CD4-positive, alpha-beta T cell (primary cell): ENCODE data around the gene PEG3. TPM values are rescaled to one million over a fixed set of nuclear protein-coding genes. Genes with fewer than 3 reads are reported as not detected.

ENCODE experiments used
- ATAC-seq: fragments of 200-7000 bp; cut with Tn5 transposase; one replicate; pipeline ENCODE4 v1.10.0; 2022; ENCODE audit warnings: mild to moderate bottlenecking; ENCODE audit not compliant: poor library complexity
- CTCF ChIA-PET: fragments of 350-600 bp; sonication (Branson Sonifier 250); formaldehyde crosslinking; loops from one replicate; lab custom pipeline; 2021; ENCODE audit warnings: antibody characterized with exemption, inconsistent platforms; lab: Charles Lee
- POLR2A ChIA-PET: fragments of 350-600 bp; sonication (Branson Sonifier 250); formaldehyde crosslinking; loops from one replicate; lab custom pipeline; 2021; ENCODE audit warnings: antibody characterized with exemption, inconsistent platforms; lab: Charles Lee
- DNase-seq, 14 experiments: peaks; one replicate each; pipeline ENCODE4 v3.0.0-alpha.2; 2013 to 2020; ENCODE audit warnings: mixed read lengths in 2 of 14
- H3K27ac ChIP-seq, 2 donors: one replicate each; pipeline versions ENCODE4 v1.5.1 to v1.7.0; 2013; ENCODE audit warnings: low read length in 2 of 2, low read depth in 1 of 2, mild to moderate bottlenecking in 1 of 2
- H3K27me3 ChIP-seq, 2 experiments: 1 replicate in 1 of 2; 2 replicates in 1 of 2; pipeline versions ENCODE4 v1.6.1 to v1.7.0; 2013; ENCODE audit warnings: low read length in 2 of 2, control low read depth in 1 of 2, mild to moderate bottlenecking in 1 of 2, moderate library complexity in 1 of 2; ENCODE audit not compliant: insufficient read depth in 2 of 2, control insufficient read depth in 1 of 2
- H3K36me3 ChIP-seq: one replicate; pipeline ENCODE4 v1.6.1; 2013; ENCODE audit warnings: low read length, control low read depth; ENCODE audit not compliant: insufficient read depth
- H3K4me1 ChIP-seq: one replicate; pipeline ENCODE4 v1.6.1; 2013; ENCODE audit warnings: low read length, control low read depth; ENCODE audit not compliant: insufficient read depth
- H3K4me3 ChIP-seq: one replicate; pipeline ENCODE4 v1.5.1; 2013; ENCODE audit warnings: mild to moderate bottlenecking, low read length, moderate library complexity
- H3K9me3 ChIP-seq, 2 experiments: 1 replicate in 1 of 2; 2 replicates in 1 of 2; pipeline versions ENCODE4 v1.6.1 to v1.7.0; 2013; ENCODE audit warnings: low read length in 2 of 2, mild to moderate bottlenecking in 2 of 2, control low read depth in 1 of 2, moderate library complexity in 1 of 2; ENCODE audit not compliant: control insufficient read depth in 1 of 2, insufficient read depth in 1 of 2
- H3K27ac Mint-ChIP-seq: one replicate; pipeline ENCODE4 v1.8.0; 2020; ENCODE audit warnings: mixed read lengths
- H3K27me3 Mint-ChIP-seq: one replicate; pipeline ENCODE4 v1.8.0; 2021; ENCODE audit warnings: mixed read lengths
- H3K36me3 Mint-ChIP-seq: one replicate; pipeline ENCODE4 v1.8.0; 2021; ENCODE audit warnings: low read depth, mixed read lengths
- H3K4me1 Mint-ChIP-seq: one replicate; pipeline ENCODE4 v1.8.0; 2021; ENCODE audit warnings: low read depth, mixed read lengths
- H3K4me3 Mint-ChIP-seq: one replicate; pipeline ENCODE4 v1.8.0; 2020; ENCODE audit warnings: mild to moderate bottlenecking, mixed read lengths
- H3K9me3 Mint-ChIP-seq: one replicate; pipeline ENCODE4 v1.8.0; 2020; ENCODE audit warnings: mixed read lengths
- intact Hi-C, 2 experiments: fragments of 100-400 bp; cut with DNase I in 1 of 2; cut with micrococcal nuclease in 1 of 2; formaldehyde crosslinking; loops; one replicate each; pipeline versions ENCODE4 v1.15.1 to v1.9.0; 2023 to 2025; cut with DNase I, micrococcal nuclease
- total RNA-seq, 174 experiments: library from RNA in 2 of 174; stranded (reverse) in 2 of 174; gene quantifications; one replicate each; pipeline ENCODE4 v1.2.3 and lab custom pipeline; 2021 to 2026
- TF ChIP-seq, protein P1 (sequence below): fragments of 200-600 bp; IDR thresholded peaks from one replicate; pipeline ENCODE4 v1.8.0; 2022; ENCODE audit warnings: antibody characterized with exemption, mild to moderate bottlenecking

Gene PEG3
- total RNA-seq, 2 experiments from 2014 or later: 0.06 TPM; not detected in 1

DNA sequence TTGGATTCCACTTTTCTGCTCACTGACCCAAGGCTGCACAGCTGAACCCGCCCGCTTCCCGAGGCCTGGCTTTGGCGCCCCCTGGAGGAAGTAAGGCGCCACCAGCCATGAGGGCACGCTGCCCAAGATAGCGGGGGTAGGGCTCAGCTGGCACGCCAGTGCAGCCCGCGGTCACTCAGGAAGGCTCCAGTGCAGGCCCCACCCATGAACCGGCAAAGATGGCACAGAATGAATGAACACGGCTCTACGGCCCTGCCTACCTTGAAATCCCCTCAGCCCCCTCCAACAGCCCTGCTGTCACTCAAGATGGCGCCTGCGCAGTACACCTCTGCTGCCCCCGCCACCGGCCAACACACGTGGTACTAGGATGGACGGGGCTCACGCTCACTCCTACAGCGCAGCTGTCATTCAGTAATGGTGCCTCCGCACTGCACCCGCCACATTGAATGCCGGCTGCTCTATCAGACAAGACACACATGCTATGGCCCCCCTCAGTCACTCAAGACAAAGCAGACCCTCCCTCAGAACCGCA lies 3.0 kb downstream of the PEG3 start:
- Histone ChIP-seq H3K27ac (no peak overlapping the region), H3K4me3 (no peak overlapping the region), H3K36me3 (no peaks in the 10 kb centered on the region), H3K4me1 (peaks cover 3% of the 10 kb centered on the region), H3K9me3 (peaks cover 49 to 66% of the 10 kb centered on the region in 2 experiments), H3K27me3 (peaks cover 2 to 9% of the 10 kb centered on the region in 2 experiments)
- H3K9me3 Mint-ChIP-seq: peaks cover 32% of the 10 kb centered on the region
- peaks cover 36% of the 10 kb centered on the region for H3K36me3 Mint-ChIP-seq
- H3K27ac Mint-ChIP-seq: no peak overlapping the region
- TF ChIP-seq, protein P1, sequence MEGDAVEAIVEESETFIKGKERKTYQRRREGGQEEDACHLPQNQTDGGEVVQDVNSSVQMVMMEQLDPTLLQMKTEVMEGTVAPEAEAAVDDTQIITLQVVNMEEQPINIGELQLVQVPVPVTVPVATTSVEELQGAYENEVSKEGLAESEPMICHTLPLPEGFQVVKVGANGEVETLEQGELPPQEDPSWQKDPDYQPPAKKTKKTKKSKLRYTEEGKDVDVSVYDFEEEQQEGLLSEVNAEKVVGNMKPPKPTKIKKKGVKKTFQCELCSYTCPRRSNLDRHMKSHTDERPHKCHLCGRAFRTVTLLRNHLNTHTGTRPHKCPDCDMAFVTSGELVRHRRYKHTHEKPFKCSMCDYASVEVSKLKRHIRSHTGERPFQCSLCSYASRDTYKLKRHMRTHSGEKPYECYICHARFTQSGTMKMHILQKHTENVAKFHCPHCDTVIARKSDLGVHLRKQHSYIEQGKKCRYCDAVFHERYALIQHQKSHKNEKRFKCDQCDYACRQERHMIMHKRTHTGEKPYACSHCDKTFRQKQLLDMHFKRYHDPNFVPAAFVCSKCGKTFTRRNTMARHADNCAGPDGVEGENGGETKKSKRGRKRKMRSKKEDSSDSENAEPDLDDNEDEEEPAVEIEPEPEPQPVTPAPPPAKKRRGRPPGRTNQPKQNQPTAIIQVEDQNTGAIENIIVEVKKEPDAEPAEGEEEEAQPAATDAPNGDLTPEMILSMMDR: no peak
- DNase-seq (peak in 2 of 14 experiments; percentile 11 to 13), ATAC-seq (no peak)
- H3K4me3 Mint-ChIP-seq: no peak overlapping the region
- ChIA-PET POLR2A (no interaction called here), CTCF (no interaction called here)
- H3K27me3 Mint-ChIP-seq: peaks cover 18% of the 10 kb centered on the region
- H3K4me1 Mint-ChIP-seq: no peaks in the 10 kb centered on the region
- intact Hi-C loops: no loop called here

- Histone ChIP-seq H3K36me3 (no peaks in the 10 kb centered on the region), H3K4me1 (peaks cover 3% of the 10 kb centered on the region), H3K27ac (no peak overlapping the region), H3K9me3 (peaks cover 49 to 62% of the 10 kb centered on the region in 2 experiments), H3K4me3 (no peak overlapping the region), H3K27me3 (peaks cover 2 to 9% of the 10 kb centered on the region in 2 experiments)
- no peak overlapping the region for H3K27ac Mint-ChIP-seq
- no peaks in the 10 kb centered on the region for H3K4me1 Mint-ChIP-seq
- intact Hi-C loops: no loop called here
- no peak for ATAC-seq
- TF ChIP-seq, protein P1: no peak
- peaks cover 34% of the 10 kb centered on the region for H3K9me3 Mint-ChIP-seq
- no peak overlapping the region for H3K4me3 Mint-ChIP-seq
- peaks cover 36% of the 10 kb centered on the region for H3K36me3 Mint-ChIP-seq
- CTCF ChIA-PET: no interaction called here
- no peak for DNase-seq
- POLR2A ChIA-PET: no interaction called here
- H3K27me3 Mint-ChIP-seq: peaks cover 18% of the 10 kb centered on the region
Measured at GRCh38 chr19:56837004-56837403, 3.5 kb downstream of the PEG3 start.

DNA sequence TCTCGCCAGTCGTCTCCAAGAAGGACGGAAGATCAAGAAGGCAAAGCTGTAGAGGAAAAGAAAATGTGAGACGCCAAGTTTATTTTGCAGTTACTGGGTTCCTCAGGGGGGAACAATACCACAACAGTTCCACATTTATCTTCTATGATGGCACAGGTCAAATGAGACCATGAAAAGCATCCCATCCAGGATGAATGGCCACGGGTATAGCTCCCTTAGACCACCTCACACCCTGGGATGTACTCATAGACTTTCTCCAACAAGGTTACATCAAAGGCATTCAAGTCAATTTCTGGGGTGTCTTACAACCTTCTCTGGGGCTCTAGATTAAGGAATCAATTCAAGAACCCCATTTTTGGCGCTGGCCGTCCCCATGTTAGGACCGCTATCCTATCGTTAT lies 4.5 kb downstream of the PEG3 start:
- TF ChIP-seq, protein P1: no peak
- ChIA-PET POLR2A (no interaction called here), CTCF (no interaction called here)
- Mint-ChIP-seq H3K27ac (no peak overlapping the region), H3K36me3 (peaks cover 32% of the 10 kb centered on the region), H3K4me1 (no peaks in the 10 kb centered on the region), H3K4me3 (no peak overlapping the region), H3K9me3 (peaks cover 29% of the 10 kb centered on the region), H3K27me3 (peaks cover 10% of the 10 kb centered on the region)
- peaks cover 3% of the 10 kb centered on the region for H3K4me1 ChIP-seq
- peaks cover 49 to 53% of the 10 kb centered on the region in 2 experiments for H3K9me3 ChIP-seq
- ATAC-seq: no peak
- H3K4me3 ChIP-seq: no peak overlapping the region
- intact Hi-C loops: no loop called here
- H3K27me3 ChIP-seq: peaks cover 2 to 9% of the 10 kb centered on the region in 2 experiments
- no peak overlapping the region for H3K27ac ChIP-seq
- H3K36me3 ChIP-seq: no peaks in the 10 kb centered on the region
- no peak for DNase-seq
